HepG2 (cell line): ENCODE results near the gene ROM1. TPM values are rescaled to one million over a fixed set of nuclear protein-coding genes. Genes with fewer than 3 reads are reported as not detected.

Experiments used
- ATF7 ChIP-seq, 2 experiments: fragments of 450-650 bp in 1 of 2; sonication (generic) in 1 of 2; formaldehyde crosslinking in 1 of 2; IDR thresholded peaks; 2 replicates each; pipeline versions ENCODE4 v1.4.0 to v1.6.1; 2016 to 2020; ENCODE audit warnings: antibody characterized with exemption in 1 of 2, mild to moderate bottlenecking in 1 of 2, missing genetic modification reagents in 1 of 2
- FLYWCH1 ChIP-seq: sonication (generic); formaldehyde crosslinking; IDR thresholded peaks from 2 replicates; pipeline ENCODE4 v1.8.1; 2023; ENCODE audit warnings: mild to moderate bottlenecking, missing genetic modification reagents
- FOXA3 ChIP-seq: IDR thresholded peaks from 2 replicates; pipeline ENCODE4 v1.6.1; 2016; ENCODE audit warnings: missing genetic modification reagents, missing compliant biosample characterization
- HIC2 ChIP-seq: sonication (generic); formaldehyde crosslinking; IDR thresholded peaks from 2 replicates; pipeline ENCODE4 v1.9.0; 2022; ENCODE audit warnings: low read depth, missing genetic modification reagents
- HOXA7 ChIP-seq: sonication (generic); formaldehyde crosslinking; IDR thresholded peaks from 2 replicates; pipeline ENCODE4 v1.8.1; 2022; ENCODE audit warnings: mild to moderate bottlenecking, missing genetic modification reagents, moderate library complexity
- IKZF5 ChIP-seq: IDR thresholded peaks from 2 replicates; pipeline ENCODE4 v1.6.1; 2018; ENCODE audit warnings: missing genetic modification reagents, mild to moderate bottlenecking, missing compliant biosample characterization
- LCORL ChIP-seq, 2 experiments: fragments of 450-650 bp in 1 of 2; sonication (generic) in 1 of 2; formaldehyde crosslinking in 1 of 2; IDR thresholded peaks; 2 replicates each; pipeline versions ENCODE4 v1.5.0 to v1.6.1; 2017 to 2020; ENCODE audit warnings: antibody characterized with exemption in 1 of 2, missing genetic modification reagents in 1 of 2
- MAF1 ChIP-seq: sonication (generic); formaldehyde crosslinking; IDR thresholded peaks from 2 replicates; pipeline ENCODE4 v1.5.0; 2020; ENCODE audit warnings: missing genetic modification reagents, borderline replicate concordance
- NFYB ChIP-seq: sonication (generic); formaldehyde crosslinking; IDR thresholded peaks from 2 replicates; pipeline ENCODE4 v1.4.0; 2020; ENCODE audit warnings: missing genetic modification reagents
- NR0B2 ChIP-seq: sonication (generic); formaldehyde crosslinking; IDR thresholded peaks from 2 replicates; pipeline ENCODE4 v1.4.0; 2020; ENCODE audit warnings: mild to moderate bottlenecking, missing genetic modification reagents
- ONECUT2 ChIP-seq: sonication (generic); formaldehyde crosslinking; IDR thresholded peaks from 2 replicates; pipeline ENCODE4 v1.4.0; 2020; ENCODE audit warnings: missing genetic modification reagents
- PCBP1 ChIP-seq: fragments of 200-400 bp; formaldehyde crosslinking; IDR thresholded peaks from 2 replicates; pipeline ENCODE4 v1.6.1; 2017; ENCODE audit warnings: mild to moderate bottlenecking, low read depth, low read length, borderline replicate concordance
- PPARG ChIP-seq: conservative IDR thresholded peaks from 2 replicates; pipeline ENCODE4 v1.6.1; 2016; ENCODE audit warnings: missing biosample characterization, missing genetic modification reagents
- SYNCRIP ChIP-seq: fragments of 200-400 bp; formaldehyde crosslinking; IDR thresholded peaks from 2 replicates; pipeline ENCODE4 v1.6.1; 2018; ENCODE audit warnings: mild to moderate bottlenecking, low read depth, low read length; ENCODE audit not compliant: insufficient read depth
- USF2 ChIP-seq, 2 experiments: sonication (generic) in 1 of 2; formaldehyde crosslinking in 1 of 2; IDR thresholded peaks; 2 replicates each; pipeline versions ENCODE4 v1.5.1 to v1.6.1; 2011 to 2020; ENCODE audit warnings: borderline replicate concordance in 1 of 2, low read depth in 1 of 2, low read length in 1 of 2, mild to moderate bottlenecking in 1 of 2, missing genetic modification reagents in 1 of 2, moderate library complexity in 1 of 2
- ZBTB38 ChIP-seq: sonication (generic); formaldehyde crosslinking; IDR thresholded peaks from 2 replicates; pipeline ENCODE4 v1.5.1; 2020; ENCODE audit warnings: mild to moderate bottlenecking, missing genetic modification reagents
- ZKSCAN8 ChIP-seq: IDR thresholded peaks from 2 replicates; pipeline ENCODE4 v1.6.1; 2016; ENCODE audit warnings: borderline replicate concordance, missing genetic modification reagents, missing compliant biosample characterization
- ZNF3 ChIP-seq: IDR thresholded peaks from 2 replicates; pipeline ENCODE4 v1.7.0; 2017; ENCODE audit warnings: inconsistent platforms
- ZNF484 ChIP-seq: sonication (generic); formaldehyde crosslinking; IDR thresholded peaks from 2 replicates; pipeline ENCODE4 v1.5.1; 2020; ENCODE audit warnings: mild to moderate bottlenecking, low read depth, missing genetic modification reagents, borderline replicate concordance
- ZNF703 ChIP-seq: sonication (generic); formaldehyde crosslinking; IDR thresholded peaks from 2 replicates; pipeline ENCODE4 v1.5.1; 2020; ENCODE audit warnings: missing genetic modification reagents, mild to moderate bottlenecking, moderate library complexity, borderline replicate concordance
- ZNF749 ChIP-seq: sonication (generic); formaldehyde crosslinking; IDR thresholded peaks from 2 replicates; pipeline ENCODE4 v1.8.0; 2022; ENCODE audit warnings: mild to moderate bottlenecking, missing genetic modification reagents, moderate library complexity, borderline replicate concordance
- ZNF784 ChIP-seq: sonication (generic); formaldehyde crosslinking; IDR thresholded peaks from 2 replicates; pipeline ENCODE4 v1.5.1; 2020; ENCODE audit warnings: missing genetic modification reagents, mild to moderate bottlenecking, borderline replicate concordance
- polyA plus RNA-seq, 8 experiments: library from polyadenylated mRNA; depleted of rRNA in 3 of 8; stranded (reverse) in 7 of 8; unstranded in 1 of 8; fragments of >200 nt; fragmentation: Illumina TruSeq in 4 of 8; extraction: Trizol in 4 of 8; gene quantifications; 2 replicates each; pipeline versions ENCODE4 v1.2.1 to v1.2.3, GENCODE V29; 2011 to 2016; ENCODE audit warnings: low read depth in 4 of 8, missing spikeins in 1 of 8, mixed read lengths in 1 of 8; ENCODE audit not compliant: insufficient read depth in 1 of 8
- total RNA-seq, 5 experiments: library from RNA; depleted of rRNA; stranded (reverse); fragments of >200 nt; fragmentation: Illumina TruSeq; extraction: Trizol; gene quantifications; 2 replicates each; pipeline ENCODE4 v1.2.3, GENCODE V29; 2016; ENCODE audit warnings: low read depth in 1 of 5

The ROM1 gene
- total and polyA plus RNA-seq, 2 of the 13 experiments (the other 11 are each of a cell fraction or from before 2014, with no cell fraction given), result 1.2 to 2.4 TPM

- peak; percentile 66; the same call in 1 of the 2 replicates for TF ChIP-seq ZNF784 (CRISPR knock-in tag)
- peak; percentile 66; the same call in 1 of the 2 replicates for TF ChIP-seq ZKSCAN8 (CRISPR knock-in tag)
- TF ChIP-seq USF2 (IDR thresholded peaks at IDR 0.05; ENCODE audit: low read depth, low read length), result no peak
- TF ChIP-seq USF2 (CRISPR knock-in tag; IDR thresholded peaks at IDR 0.05; ENCODE audit: borderline replicate concordance), result no peak; the same call in 1 of the 2 replicates
- peak; percentile 81 for TF ChIP-seq FOXA3 (CRISPR knock-in tag)
- TF ChIP-seq LCORL (IDR thresholded peaks at IDR 0.05), result no peak
- peak; percentile 46; the same call in 1 of the 2 replicates for TF ChIP-seq LCORL (CRISPR knock-in tag; IDR thresholded peaks at IDR 0.05)
- 0 out of 2 replicates have a peak, but pooled peaks have one; percentile 68 for TF ChIP-seq PCBP1
- TF ChIP-seq IKZF5 (CRISPR knock-in tag), result peak; percentile 90
- TF ChIP-seq ONECUT2 (CRISPR knock-in tag), result peak; percentile 62; the same call in 1 of the 2 replicates
- peak; percentile 34 for TF ChIP-seq ATF7 (IDR thresholded peaks at IDR 0.05)
- peak; percentile 90 for TF ChIP-seq ATF7 (CRISPR knock-in tag; IDR thresholded peaks at IDR 0.05)
- TF ChIP-seq NFYB (CRISPR knock-in tag), result peak; percentile 82
- TF ChIP-seq FLYWCH1 (CRISPR knock-in tag), result no peak
- no peak for TF ChIP-seq ZNF3 (CRISPR knock-in tag)
- no peak for TF ChIP-seq ZNF703 (CRISPR knock-in tag)
- peak; percentile 2; the same call in 1 of the 2 replicates for TF ChIP-seq MAF1 (CRISPR knock-in tag)
- no peak for TF ChIP-seq SYNCRIP
- no peak for TF ChIP-seq ZNF484 (CRISPR knock-in tag)
- TF ChIP-seq HOXA7 (CRISPR knock-in tag), result no peak
- peak; percentile 69 for TF ChIP-seq PPARG (CRISPR knock-in tag)
- TF ChIP-seq ZNF749 (CRISPR knock-in tag), result no peak
- TF ChIP-seq NR0B2, result peak; percentile 71; the same call in 1 of the 2 replicates
- TF ChIP-seq ZBTB38 (CRISPR knock-in tag), result peak; percentile 97
- peak; percentile 81; the same call in 1 of the 2 replicates for TF ChIP-seq HIC2 (CRISPR knock-in tag)
These were observed 21.5 kb upstream of the ROM1 start, which contains the start of gene TUT1 (continued) for GRCh38 chr11:62591448-62592145.
